ENCODE measurements around the gene GCK. TPM values are rescaled to one million over a fixed set of nuclear protein-coding genes. Genes with fewer than 3 reads are reported as not detected.

The GCK gene
- total and polyA plus RNA-seq, 3 donors from 2014 or later: 0.90 to 1.2 (median 0.94) TPM

GRCh38 chr7:44223362-44224079 is 34.3 kb upstream of the GCK start:
- no peaks in the 10 kb centered on the region for H3K4me1 ChIP-seq
- WGBS, 2 donors: 74 to 77% methylated on average over 4 to 5 of the region's 5 CpGs
- intact Hi-C loops (cut with DNase I; ENCODE audit: low total_unique reads): no loop called here
- no peak for DNase-seq
- no peaks in the 10 kb centered on the region for H3K36me3 ChIP-seq (ENCODE audit: low read depth, missing control alignments)
- no peaks in the 10 kb centered on the region for H3K9me3 ChIP-seq
- H3K27me3 ChIP-seq: no peaks in the 10 kb centered on the region
- no peak overlapping the region for H3K27ac ChIP-seq
- no peak overlapping the region for H3K4me3 ChIP-seq
- TF ChIP-seq POLR2A (IDR thresholded peaks at IDR 0.05): no peak
- no peak for TF ChIP-seq CTCF (IDR thresholded peaks at IDR 0.05)

- Histone ChIP-seq H3K36me3 (ENCODE audit: low read depth, missing control alignments) (no peaks in the 10 kb centered on the region), H3K4me3 (no peak overlapping the region), H3K4me1 (no peaks in the 10 kb centered on the region), H3K9me3 (no peaks in the 10 kb centered on the region), H3K27me3 (no peaks in the 10 kb centered on the region), H3K27ac (no peak overlapping the region)
- DNase-seq: no peak
- WGBS, 2 donors: 96 to 100% methylated on average over 4 to 11 of the region's 11 CpGs
- intact Hi-C loops (cut with DNase I; ENCODE audit: low total_unique reads): no loop called here
- TF ChIP-seq CTCF (IDR thresholded peaks at IDR 0.05) (no peak), POLR2A (IDR thresholded peaks at IDR 0.05) (no peak)
These were observed 33.6 kb upstream of the GCK start for GRCh38 chr7:44222776-44223261.

- Histone ChIP-seq H3K27ac (no peak overlapping the region), H3K4me3 (no peak overlapping the region), H3K27me3 (no peaks in the 10 kb centered on the region), H3K4me1 (no peaks in the 10 kb centered on the region), H3K9me3 (no peaks in the 10 kb centered on the region), H3K36me3 (ENCODE audit: low read depth, missing control alignments) (no peaks in the 10 kb centered on the region)
- 78 to 90% methylated on average over 11 of the region's 11 CpGs for WGBS, 2 donors
- intact Hi-C loops (cut with DNase I; ENCODE audit: low total_unique reads): no loop called here
- DNase-seq: no peak
- TF ChIP-seq POLR2A (IDR thresholded peaks at IDR 0.05) (no peak), CTCF (IDR thresholded peaks at IDR 0.05) (no peak)
These were observed 32.8 kb upstream of the GCK start for GRCh38 chr7:44222074-44222473.

- DNase-seq: no peak
- Histone ChIP-seq H3K9me3 (no peaks in the 10 kb centered on the region), H3K27me3 (no peaks in the 10 kb centered on the region), H3K27ac (no peak overlapping the region), H3K4me1 (no peaks in the 10 kb centered on the region), H3K36me3 (ENCODE audit: low read depth, missing control alignments) (no peaks in the 10 kb centered on the region), H3K4me3 (no peak overlapping the region)
- TF ChIP-seq CTCF (IDR thresholded peaks at IDR 0.05) (no peak), POLR2A (IDR thresholded peaks at IDR 0.05) (no peak)
- intact Hi-C loops (cut with DNase I; ENCODE audit: low total_unique reads): no loop called here
- 59 to 66% methylated on average over 20 to 29 of the region's 30 CpGs for WGBS, 2 donors
These were observed 32.1 kb upstream of the GCK start for GRCh38 chr7:44221231-44221791.
